CD8-positive, alpha-beta memory T cell (primary cell): Measurements from ENCODE around the gene MED26. TPM values are rescaled to one million over a fixed set of nuclear protein-coding genes. Genes with fewer than 3 reads are reported as not detected.
A peak's percentile ranks its signal among the peaks of the same experiment; 100 is the strongest.

Experiments
- CTCF ChIA-PET: fragments of 350-600 bp; sonication (Branson Sonifier 250); formaldehyde crosslinking; loops from one replicate; lab custom pipeline; 2021; ENCODE audit warnings: antibody characterized with exemption; lab: Charles Lee
- POLR2A ChIA-PET: fragments of 350-600 bp; sonication (Branson Sonifier 250); formaldehyde crosslinking; loops from one replicate; lab custom pipeline; 2021; ENCODE audit warnings: antibody characterized with exemption; lab: Charles Lee
- DNase-seq, 5 donors: peaks; one replicate each; pipeline versions ENCODE4 v3.0.0 to v3.0.0-alpha.2; 2020 to 2022; ENCODE audit warnings: mixed read lengths in 1 of 5
- H3K27ac ChIP-seq: one replicate; pipeline ENCODE4 v1.7.0; 2013; ENCODE audit warnings: low read depth, mild to moderate bottlenecking, low read length, moderate library complexity
- H3K27me3 ChIP-seq: 2 replicates; pipeline ENCODE4 v1.7.0; 2013; ENCODE audit warnings: low read length, mild to moderate bottlenecking; ENCODE audit not compliant: insufficient read depth, poor library complexity, severe bottlenecking
- H3K36me3 ChIP-seq: 2 replicates; pipeline ENCODE4 v1.7.0; 2013; ENCODE audit warnings: mild to moderate bottlenecking, low read length, moderate library complexity; ENCODE audit not compliant: insufficient read depth
- H3K4me1 ChIP-seq: 2 replicates; pipeline ENCODE4 v1.7.0; 2013; ENCODE audit warnings: mild to moderate bottlenecking, low read length, moderate library complexity; ENCODE audit not compliant: insufficient read depth
- H3K4me3 ChIP-seq: 2 replicates; pipeline ENCODE4 v1.7.0; 2013; ENCODE audit warnings: mild to moderate bottlenecking, low read length
- H3K9me3 ChIP-seq: 2 replicates; pipeline ENCODE4 v1.7.0; 2013; ENCODE audit warnings: mild to moderate bottlenecking, low read length
- H3K27ac Mint-ChIP-seq, 8 donors: one replicate each; pipeline ENCODE4 v1.8.0; 2020 to 2021; ENCODE audit warnings: mixed read lengths in 8 of 8, mild to moderate bottlenecking in 6 of 8, inconsistent platforms in 3 of 8, moderate library complexity in 3 of 8
- H3K27me3 Mint-ChIP-seq, 2 donors: one replicate each; pipeline ENCODE4 v1.8.0; 2020 to 2021; ENCODE audit warnings: mixed read lengths in 2 of 2, mild to moderate bottlenecking in 1 of 2, moderate library complexity in 1 of 2
- H3K36me3 Mint-ChIP-seq, 3 donors: one replicate each; pipeline ENCODE4 v1.8.0; 2020 to 2021; ENCODE audit warnings: mixed read lengths in 3 of 3, inconsistent platforms in 1 of 3, mild to moderate bottlenecking in 1 of 3
- H3K4me1 Mint-ChIP-seq, 3 donors: one replicate each; pipeline ENCODE4 v1.8.0; 2020 to 2021; ENCODE audit warnings: mixed read lengths in 3 of 3, inconsistent platforms in 1 of 3, mild to moderate bottlenecking in 1 of 3
- H3K4me3 Mint-ChIP-seq, 7 donors: one replicate each; pipeline ENCODE4 v1.8.0; 2020 to 2021; ENCODE audit warnings: mixed read lengths in 7 of 7, mild to moderate bottlenecking in 6 of 7, moderate library complexity in 4 of 7, inconsistent platforms in 2 of 7
- H3K9me3 Mint-ChIP-seq, 5 donors: one replicate each; pipeline ENCODE4 v1.8.0; 2020 to 2022; ENCODE audit warnings: mixed read lengths in 5 of 5, mild to moderate bottlenecking in 3 of 5, moderate library complexity in 2 of 5, inconsistent platforms in 1 of 5
- polyA plus RNA-seq: library from polyadenylated mRNA; unstranded; fragments of 300-500 nt; fragmentation: Illumina TruSeq; gene quantifications from one replicate; pipeline ENCODE4 v1.2.3, GENCODE V29; 2021
- total RNA-seq, 2 experiments: library from RNA; stranded (reverse); gene quantifications; one replicate each; pipeline ENCODE4 v1.2.3, GENCODE V29; 2021

Gene MED26
- total and polyA plus RNA-seq, 3 experiments from 2014 or later, result 3.1 to 17.1 (median 14.7) TPM

- peak overlapping the region in 6 of 8 donors; percentile 1 to 87 (median 39) for H3K27ac Mint-ChIP-seq
- no peaks in the 10 kb centered on the region for H3K27me3 ChIP-seq
- POLR2A ChIA-PET, result no interaction called here
- H3K9me3 Mint-ChIP-seq, result no peaks in the 10 kb centered on the region
- no peaks in the 10 kb centered on the region for H3K27me3 Mint-ChIP-seq
- no peak for DNase-seq
- H3K36me3 Mint-ChIP-seq, result peaks cover 0 to 6% (median 0%) of the 10 kb centered on the region in 3 donors
- no peak overlapping the region for H3K27ac ChIP-seq
- no peak overlapping the region for H3K4me3 ChIP-seq
- CTCF ChIA-PET, result no interaction called here
- H3K4me1 Mint-ChIP-seq, result peaks cover 50 to 78% (median 70%) of the 10 kb centered on the region in 3 donors
- H3K4me1 ChIP-seq, result peaks cover 20% of the 10 kb centered on the region
- H3K9me3 ChIP-seq, result no peaks in the 10 kb centered on the region
- H3K36me3 ChIP-seq, result no peaks in the 10 kb centered on the region
- no peak overlapping the region for H3K4me3 Mint-ChIP-seq
These were observed 16.9 kb downstream of the MED26 start for GRCh38 chr19:16611121-16611520.

GRCh38 chr19:16609511-16610200 is 18.3 kb downstream of the MED26 start:
- Mint-ChIP-seq H3K9me3 (no peaks in the 10 kb centered on the region), H3K27ac (no peak overlapping the region), H3K27me3 (no peaks in the 10 kb centered on the region), H3K4me3 (no peak overlapping the region), H3K4me1 (peaks cover 43 to 71% (median 65%) of the 10 kb centered on the region in 3 donors), H3K36me3 (peaks cover 0 to 15% (median 3%) of the 10 kb centered on the region in 3 donors)
- CTCF ChIA-PET, result interaction anchor here (0.7 to 1.1 kb wide), 3 partner anchors 11 to 22 kb away, joined by 3 to 4 read pairs (median 3); no protein-coding TSS in a partner anchor
- peaks cover 7% of the 10 kb centered on the region for H3K4me1 ChIP-seq
- H3K27ac ChIP-seq, result no peak overlapping the region
- H3K4me3 ChIP-seq, result no peak overlapping the region
- DNase-seq, result no peak
- POLR2A ChIA-PET, result interaction anchor here (0.7 to 1.0 kb wide), 2 partner anchors 19 to 22 kb away, joined by 3 read pairs; no protein-coding TSS in a partner anchor
- H3K27me3 ChIP-seq, result no peaks in the 10 kb centered on the region
- no peaks in the 10 kb centered on the region for H3K9me3 ChIP-seq
- H3K36me3 ChIP-seq, result no peaks in the 10 kb centered on the region

- H3K4me3 Mint-ChIP-seq, result no peak overlapping the region
- ChIA-PET CTCF (interaction anchor here (1.1 kb wide), 1 partner anchor 9 kb away, joined by 4 read pairs; no protein-coding TSS in a partner anchor), POLR2A (no interaction called here)
- peak overlapping the region in 5 of 8 donors; percentile 10 to 60 (median 38) for H3K27ac Mint-ChIP-seq
- Histone ChIP-seq H3K27ac (no peak overlapping the region), H3K4me3 (no peak overlapping the region), H3K36me3 (no peaks in the 10 kb centered on the region), H3K9me3 (no peaks in the 10 kb centered on the region), H3K27me3 (no peaks in the 10 kb centered on the region), H3K4me1 (peaks cover 6% of the 10 kb centered on the region)
- peaks cover 0 to 17% (median 3%) of the 10 kb centered on the region in 3 donors for H3K36me3 Mint-ChIP-seq
- peaks cover 41 to 72% (median 62%) of the 10 kb centered on the region in 3 donors for H3K4me1 Mint-ChIP-seq
- no peak for DNase-seq
- no peaks in the 10 kb centered on the region for H3K27me3 Mint-ChIP-seq
- no peaks in the 10 kb centered on the region for H3K9me3 Mint-ChIP-seq
These were observed 19.7 kb downstream of the MED26 start for GRCh38 chr19:16608290-16608739.

- peaks cover 6% of the 10 kb centered on the region for H3K4me1 ChIP-seq
- POLR2A ChIA-PET, result no interaction called here
- no peak for DNase-seq
- H3K27ac ChIP-seq, result no peak overlapping the region
- no peaks in the 10 kb centered on the region for H3K27me3 ChIP-seq
- CTCF ChIA-PET, result no interaction called here
- Mint-ChIP-seq H3K4me1 (peaks cover 41 to 71% (median 59%) of the 10 kb centered on the region in 3 donors), H3K27ac (peak overlapping the region in 4 of 8 donors; percentile 35 to 54 (median 40)), H3K27me3 (no peaks in the 10 kb centered on the region), H3K36me3 (peaks cover 0 to 17% (median 3%) of the 10 kb centered on the region in 3 donors), H3K9me3 (no peaks in the 10 kb centered on the region), H3K4me3 (no peak overlapping the region)
- H3K36me3 ChIP-seq, result no peaks in the 10 kb centered on the region
- no peaks in the 10 kb centered on the region for H3K9me3 ChIP-seq
- H3K4me3 ChIP-seq, result no peak overlapping the region
These were observed 20.2 kb downstream of the MED26 start for GRCh38 chr19:16607819-16608218.

GRCh38 chr19:16605553-16605994 is 22.4 kb downstream of the MED26 start:
- peaks cover 24 to 64% (median 45%) of the 10 kb centered on the region in 3 donors for H3K4me1 Mint-ChIP-seq
- Histone ChIP-seq H3K4me3 (no peak overlapping the region), H3K36me3 (no peaks in the 10 kb centered on the region), H3K27me3 (no peaks in the 10 kb centered on the region), H3K4me1 (no peaks in the 10 kb centered on the region), H3K9me3 (no peaks in the 10 kb centered on the region), H3K27ac (no peak overlapping the region)
- POLR2A ChIA-PET, result no interaction called here
- CTCF ChIA-PET, result interaction anchor here (1.1 to 1.6 kb wide), 2 partner anchors 21 to 28 kb away, joined by 3 to 4 read pairs; no protein-coding TSS in a partner anchor
- H3K4me3 Mint-ChIP-seq, result no peak overlapping the region
- peaks cover 0 to 17% (median 3%) of the 10 kb centered on the region in 3 donors for H3K36me3 Mint-ChIP-seq
- no peaks in the 10 kb centered on the region for H3K9me3 Mint-ChIP-seq
- peak overlapping the region in 4 of 8 donors; percentile 51 to 92 (median 56) for H3K27ac Mint-ChIP-seq
- no peaks in the 10 kb centered on the region for H3K27me3 Mint-ChIP-seq
- DNase-seq, result no peak

GRCh38 chr19:16605115-16605514 is 22.9 kb downstream of the MED26 start:
- no peak overlapping the region for H3K4me3 ChIP-seq
- no peak overlapping the region for H3K27ac ChIP-seq
- Mint-ChIP-seq H3K9me3 (no peaks in the 10 kb centered on the region), H3K4me1 (peaks cover 28 to 67% (median 44%) of the 10 kb centered on the region in 3 donors), H3K27ac (peak overlapping the region in 2 of 8 donors; percentile 51 to 55), H3K36me3 (peaks cover 0 to 17% (median 3%) of the 10 kb centered on the region in 3 donors), H3K4me3 (no peak overlapping the region), H3K27me3 (no peaks in the 10 kb centered on the region)
- H3K9me3 ChIP-seq, result no peaks in the 10 kb centered on the region
- H3K4me1 ChIP-seq, result no peaks in the 10 kb centered on the region
- H3K36me3 ChIP-seq, result no peaks in the 10 kb centered on the region
- CTCF ChIA-PET, result interaction anchor here (1.6 kb wide), 1 partner anchor 21 kb away, joined by 4 read pairs; no protein-coding TSS in a partner anchor
- POLR2A ChIA-PET, result no interaction called here
- no peak for DNase-seq
- H3K27me3 ChIP-seq, result no peaks in the 10 kb centered on the region

- H3K4me1 Mint-ChIP-seq, result peaks cover 28 to 64% (median 41%) of the 10 kb centered on the region in 3 donors
- H3K27ac Mint-ChIP-seq, result peak overlapping the region in 1 of 8 donors; percentile 26
- H3K4me3 Mint-ChIP-seq, result no peak overlapping the region
These were observed 23.4 kb downstream of the MED26 start for GRCh38 chr19:16604615-16605014.

GRCh38 chr19:16603090-16603489 is 24.9 kb downstream of the MED26 start:
- no peaks in the 10 kb centered on the region for H3K27me3 ChIP-seq
- no peak overlapping the region for H3K4me3 ChIP-seq
- Mint-ChIP-seq H3K36me3 (peaks cover 0 to 20% (median 3%) of the 10 kb centered on the region in 3 donors), H3K4me1 (peaks cover 25 to 65% (median 35%) of the 10 kb centered on the region in 3 donors), H3K9me3 (no peaks in the 10 kb centered on the region), H3K27ac (peak overlapping the region in 1 of 8 donors; percentile 42), H3K4me3 (no peak overlapping the region), H3K27me3 (no peaks in the 10 kb centered on the region)
- no peaks in the 10 kb centered on the region for H3K36me3 ChIP-seq
- H3K27ac ChIP-seq, result no peak overlapping the region
- ChIA-PET POLR2A (no interaction called here), CTCF (no interaction called here)
- H3K4me1 ChIP-seq, result no peaks in the 10 kb centered on the region
- no peak for DNase-seq
- H3K9me3 ChIP-seq, result no peaks in the 10 kb centered on the region

More at GRCh38 chr19:16604615-16605014, 23.4 kb downstream of the MED26 start:
- DNase-seq, result no peak
- Histone ChIP-seq H3K27ac (no peak overlapping the region), H3K27me3 (no peaks in the 10 kb centered on the region), H3K9me3 (no peaks in the 10 kb centered on the region), H3K36me3 (no peaks in the 10 kb centered on the region), H3K4me3 (no peak overlapping the region), H3K4me1 (no peaks in the 10 kb centered on the region)
- Mint-ChIP-seq H3K27me3 (no peaks in the 10 kb centered on the region), H3K9me3 (no peaks in the 10 kb centered on the region), H3K36me3 (peaks cover 0 to 17% (median 3%) of the 10 kb centered on the region in 3 donors)
- POLR2A ChIA-PET, result no interaction called here
- CTCF ChIA-PET, result interaction anchor here (1.0 kb wide), 1 partner anchor 17 kb away, joined by 3 read pairs; no protein-coding TSS in a partner anchor
